Hematopoietic multipotent progenitor cell (in vitro differentiated cells): ENCODE results near the gene ZC3H12C. TPM values are rescaled to one million over a fixed set of nuclear protein-coding genes. Genes with fewer than 3 reads are reported as not detected.
"Not testable (repeated sequence)": the region's sequence is repeated elsewhere in the genome, so short reads cannot be mapped to it uniquely, and the experiment has no call there.

ENCODE experiments used
- DNase-seq, 3 donors: peaks; one replicate each; pipeline ENCODE4 v3.0.0-alpha.2; 2011 to 2015; ENCODE audit warnings: low read depth in 2 of 3, low spot score in 2 of 3
- total RNA-seq: library from RNA; depleted of rRNA; stranded (reverse); fragments of >200 nt; gene quantifications from one replicate; pipeline ENCODE4 v1.2.3, GENCODE V29; 2012

Gene ZC3H12C
- 11.8 TPM for total RNA-seq

DNA sequence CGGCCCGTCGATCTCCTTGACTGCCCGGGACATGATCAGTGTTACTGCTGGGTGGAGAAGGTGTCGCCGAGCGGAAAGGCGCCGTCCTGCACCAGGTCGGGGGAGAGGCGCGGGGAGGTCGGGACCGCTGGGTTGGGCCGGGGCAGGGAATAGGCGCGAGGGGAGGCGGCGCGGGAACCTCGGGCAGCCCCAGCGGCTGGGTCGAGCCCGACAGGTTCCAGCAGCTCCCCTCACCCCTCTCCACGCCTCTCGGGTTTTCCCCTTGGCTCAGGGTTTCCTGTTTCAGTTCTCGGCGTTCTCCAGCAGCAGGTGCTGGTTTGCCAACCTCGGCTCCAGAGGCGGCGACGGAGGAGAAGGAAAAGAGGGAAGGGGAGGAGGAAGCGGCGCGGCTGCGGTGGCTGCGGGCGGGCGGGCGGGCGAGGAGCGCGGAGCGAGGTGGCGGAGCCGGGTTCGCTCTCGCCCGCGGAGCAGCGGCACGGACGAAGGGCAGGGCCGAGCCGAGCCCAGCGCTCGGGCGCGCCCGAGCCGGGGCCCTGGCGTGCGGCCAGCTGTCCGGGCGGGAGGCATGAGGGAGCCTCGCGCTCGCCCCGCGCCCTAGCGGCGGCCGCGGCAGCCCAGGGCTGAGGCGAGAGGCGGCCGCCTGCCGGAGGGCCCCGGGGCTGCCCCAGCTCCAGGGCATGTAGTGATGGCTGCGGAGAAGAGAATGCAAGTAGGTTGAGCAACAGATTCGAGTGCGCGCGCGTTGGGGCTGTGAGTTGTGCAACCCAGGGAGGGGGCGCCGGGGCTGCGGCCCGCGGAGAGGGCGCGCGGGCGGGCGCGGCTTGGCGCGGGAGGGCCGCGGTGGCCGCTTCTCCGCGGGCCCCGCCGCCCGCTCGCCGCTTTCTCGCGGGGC, at the start of gene ZC3H12C:
Gene ZC3H12C (plus strand): TSS at position 878 of the 892 bp plus-strand sequence. CDS start 20 bp downstream, outside the sequence.
- peak in 2 of 3 donors; percentile 90 to 91 for DNase-seq

- no peak for DNase-seq
Measured at GRCh38 chr11:110044226-110044968, 48.8 kb upstream of the ZC3H12C start.

DNA sequence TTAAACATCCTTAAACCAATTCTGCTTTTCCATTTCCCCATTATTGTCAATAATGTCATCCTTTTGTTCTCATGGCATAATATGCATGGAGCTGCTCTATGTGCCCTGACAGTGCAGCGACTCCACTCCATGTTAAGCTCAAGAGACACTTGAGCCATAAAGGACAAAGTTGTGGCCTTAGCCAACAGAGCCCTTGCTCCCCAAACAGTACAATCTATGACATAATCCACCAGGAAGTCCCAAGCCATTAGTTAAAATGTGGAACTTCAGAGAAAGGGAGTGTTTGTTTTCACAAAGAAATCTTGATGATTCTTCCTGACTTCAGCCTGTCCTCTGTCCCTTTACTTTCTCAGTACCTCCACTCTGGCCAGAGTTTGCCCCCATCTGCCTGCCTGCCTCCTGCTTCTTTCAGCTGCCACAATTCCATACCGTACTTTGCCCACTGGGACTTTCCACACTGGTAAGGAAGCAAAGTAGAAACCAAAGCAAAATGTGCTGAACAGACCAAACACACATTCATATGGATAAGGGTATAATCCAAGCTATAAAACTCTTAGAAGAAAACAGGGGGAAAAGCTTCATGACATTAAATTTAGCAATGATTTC, 46.3 kb upstream of the ZC3H12C start:
- no peak for DNase-seq

GRCh38 chr11:110049501-110050200, 43.5 kb upstream of the ZC3H12C start:
- DNase-seq = no peak

DNA sequence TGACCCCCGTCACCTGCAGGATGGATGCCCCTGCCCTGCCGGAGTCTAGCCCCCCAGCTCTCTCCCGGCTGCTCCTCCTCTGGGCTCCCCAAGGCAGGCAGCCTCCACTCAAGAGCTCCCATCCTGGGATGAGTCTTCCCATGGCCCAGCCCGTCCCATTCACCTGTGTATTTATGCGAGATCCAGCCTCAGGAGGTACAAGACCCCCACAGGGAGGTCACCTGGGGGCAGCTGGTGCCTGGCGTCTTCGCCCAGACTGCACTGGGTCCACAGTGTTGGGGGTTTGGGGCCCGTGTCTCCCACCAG, 43.0 kb upstream of the ZC3H12C start:
- no peak for DNase-seq

DNA sequence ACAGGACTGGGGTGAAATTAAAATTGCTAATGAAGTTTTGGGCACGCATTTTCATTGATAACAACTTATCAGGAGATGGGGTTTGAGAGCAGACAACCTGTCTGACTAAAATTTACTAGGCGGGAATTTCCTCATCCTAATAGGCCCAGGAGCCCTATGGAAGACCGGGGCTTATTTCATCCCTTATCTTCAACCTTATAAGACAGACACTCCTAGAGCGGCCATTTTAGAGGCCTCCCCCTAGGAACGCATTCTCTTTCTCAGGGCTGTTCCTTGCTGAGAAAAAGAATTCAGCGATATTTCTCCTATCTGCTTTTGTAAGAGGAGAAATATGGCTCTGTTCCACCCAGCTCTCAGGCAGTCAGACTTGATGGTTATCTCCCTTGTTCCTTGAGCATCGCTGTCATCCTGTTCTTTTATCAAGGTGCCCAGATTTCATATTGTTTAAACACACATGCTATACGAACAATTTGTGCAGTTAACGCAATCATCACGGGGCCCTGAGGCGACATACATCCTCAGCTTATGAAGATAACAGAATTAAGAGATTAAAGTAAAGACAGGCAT, 39.3 kb upstream of the ZC3H12C start:
- peak in 1 of 3 donors; percentile 22 for DNase-seq

DNA sequence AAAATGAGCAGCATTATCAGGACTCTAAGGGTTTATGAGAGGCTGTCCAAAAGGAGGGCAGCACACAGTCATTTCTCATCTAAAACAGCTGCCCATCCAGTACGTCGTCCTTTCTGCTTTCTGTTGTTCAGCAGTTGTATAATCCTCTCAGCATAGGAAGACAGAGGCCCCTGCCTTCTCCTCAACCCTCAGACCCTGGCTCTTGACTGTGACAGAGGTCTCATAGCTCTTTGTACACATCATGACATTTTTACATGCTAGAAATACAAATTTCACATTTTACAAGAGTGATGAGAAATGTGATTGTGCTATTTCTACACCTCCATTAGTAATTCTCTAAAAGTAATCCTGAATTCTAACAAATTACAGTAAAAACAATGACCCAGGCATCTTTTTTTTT, 36.2 kb upstream of the ZC3H12C start:
- no peak for DNase-seq

GRCh38 chr11:110059706-110060463, 33.3 kb upstream of the ZC3H12C start:
- no peak for DNase-seq

DNA sequence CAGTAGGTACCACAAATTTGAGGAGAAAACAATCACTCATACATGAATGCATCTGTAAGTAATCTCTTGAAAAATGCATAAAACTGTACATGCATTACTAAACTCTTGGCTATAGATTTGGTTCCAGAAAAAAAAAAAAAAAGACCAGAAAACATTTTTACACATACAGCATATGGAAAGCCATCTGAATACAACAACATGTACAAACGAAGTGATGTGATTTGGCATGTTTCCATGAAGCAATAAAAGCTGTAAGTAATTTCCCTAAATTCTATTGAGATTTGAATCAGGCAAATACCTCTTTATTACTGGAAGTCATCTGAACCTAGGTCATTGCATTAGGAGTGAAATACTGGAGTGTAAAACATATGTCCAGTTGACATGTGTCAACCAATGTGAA, 31.9 kb upstream of the ZC3H12C start:
- no peak for DNase-seq

- DNase-seq = no peak
Measured at GRCh38 chr11:110062247-110062646, 30.9 kb upstream of the ZC3H12C start.

DNA sequence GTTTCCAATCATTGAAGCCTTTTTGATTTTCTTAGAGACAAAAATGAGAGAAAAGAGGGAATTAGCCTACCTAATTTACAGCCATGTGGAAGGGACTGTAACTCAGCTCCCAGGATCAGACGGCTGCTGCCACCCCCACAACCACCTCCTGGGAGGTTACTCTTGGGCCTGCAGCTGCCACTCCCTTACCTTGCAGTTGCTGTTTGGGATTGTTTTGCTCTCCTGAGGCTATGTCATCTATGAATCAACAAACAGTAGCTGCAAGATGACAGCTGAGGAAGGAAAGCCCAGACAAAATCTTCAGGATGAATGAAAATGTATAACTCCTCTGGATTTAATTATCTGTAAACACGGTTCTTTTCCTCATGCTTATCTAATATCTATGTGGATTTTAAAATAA, 28.0 kb upstream of the ZC3H12C start:
- no peak for DNase-seq

- DNase-seq = not testable (repeated sequence)
Measured at GRCh38 chr11:110068001-110068400, 25.2 kb upstream of the ZC3H12C start.

- DNase-seq = peak in 2 of 3 donors; percentile 79 to 89
Measured at GRCh38 chr11:110069158-110069737, 23.9 kb upstream of the ZC3H12C start.

DNA sequence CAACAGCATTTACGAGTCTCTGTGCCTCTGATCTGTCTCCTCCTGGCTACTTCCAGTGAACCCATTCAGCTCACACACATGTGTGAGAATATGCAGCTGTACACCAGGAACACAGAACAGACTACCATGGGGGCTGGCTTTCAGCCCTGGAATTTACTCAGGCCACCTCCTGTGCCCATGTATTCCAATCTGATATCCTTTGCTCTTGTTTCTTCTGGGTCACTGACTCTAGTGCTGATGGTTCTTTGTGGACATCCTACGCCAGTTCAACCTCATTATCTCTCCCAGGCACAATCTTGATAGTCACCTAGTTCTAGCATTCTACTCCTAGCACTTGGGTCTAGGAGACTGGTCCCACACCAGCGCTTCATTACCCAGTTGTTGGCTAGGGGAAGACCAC, 23.0 kb upstream of the ZC3H12C start:
- no peak for DNase-seq

DNA sequence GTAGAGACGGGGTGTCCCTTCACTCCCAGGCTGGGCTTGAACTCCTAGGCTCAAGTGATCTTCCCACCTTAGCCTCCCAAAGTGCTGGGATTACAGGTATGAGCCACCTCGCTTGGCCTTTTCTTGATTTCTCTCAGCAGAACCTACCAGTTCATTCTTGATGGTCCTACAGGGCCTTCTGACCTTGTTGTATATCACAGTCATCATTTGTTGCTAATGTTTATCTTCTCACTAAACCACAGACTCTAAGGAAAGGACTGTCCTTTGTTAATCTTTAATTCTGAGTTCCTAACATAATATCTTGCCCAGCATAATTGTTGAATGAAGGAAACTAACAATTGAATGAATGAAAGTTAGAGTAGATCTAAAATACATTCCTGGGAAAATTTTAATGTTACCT, 22.0 kb upstream of the ZC3H12C start:
- no peak for DNase-seq

GRCh38 chr11:110072930-110073329, 20.3 kb upstream of the ZC3H12C start:
- DNase-seq = no peak

DNA sequence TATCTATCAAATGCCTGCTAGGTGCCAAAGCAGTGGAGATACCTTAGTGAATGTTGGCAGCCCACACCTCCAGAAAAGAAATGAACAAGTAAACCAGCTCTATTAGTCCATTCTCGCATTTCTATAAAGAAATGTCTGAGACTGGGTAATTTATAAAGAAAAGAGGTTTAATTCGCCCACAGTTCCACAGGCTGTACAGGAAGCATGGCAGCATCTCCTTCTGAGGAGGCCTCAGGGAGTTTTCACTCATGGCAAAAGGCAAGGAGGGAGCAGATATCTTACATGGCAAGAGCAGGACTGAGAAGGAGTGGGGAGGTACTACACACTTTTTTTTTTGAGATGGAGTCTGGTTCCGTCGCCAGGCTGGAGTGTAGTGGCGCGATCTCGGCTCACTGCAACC, 18.7 kb upstream of the ZC3H12C start:
- no peak for DNase-seq

GRCh38 chr11:110075105-110075846, 17.9 kb upstream of the ZC3H12C start:
- no peak for DNase-seq

DNA sequence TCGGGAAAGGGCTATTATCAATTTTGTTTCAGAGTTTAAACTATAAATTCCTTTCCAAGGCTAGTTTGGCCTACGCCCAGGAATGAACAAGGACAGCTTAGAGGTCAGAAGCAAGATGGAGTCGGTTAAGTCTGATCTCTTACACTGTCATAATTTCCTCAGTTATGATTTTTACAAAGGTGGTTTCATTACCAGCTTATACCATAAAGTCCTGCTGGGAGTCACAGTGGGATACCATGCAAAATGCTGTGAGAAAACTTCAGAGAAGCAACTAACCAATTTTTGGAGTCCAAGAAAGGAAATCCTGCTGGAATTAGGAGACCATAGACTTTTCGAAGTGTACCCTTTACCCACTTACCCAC, 17.4 kb upstream of the ZC3H12C start:
- DNase-seq = no peak
